HepG2 (cell line): ENCODE data around the gene ZBTB7C. TPM values are rescaled to one million over a fixed set of nuclear protein-coding genes. Genes with fewer than 3 reads are reported as not detected.

ENCODE experiments used
- ATAC-seq: fragments of 200-7000 bp; cut with Tn5 transposase; 3 replicates; pipeline ENCODE4 v1.9.1; 2020; ENCODE audit warnings: mild to moderate bottlenecking, moderate library complexity
- BruUV-seq: library from RNA; stranded (reverse); fragments of 400-500 nt; replicated peaks from 2 replicates; lab custom pipeline; 2021; lab: Mats Ljungman, UMichigan
- CTCF ChIA-PET: fragments of 300-600 bp; formaldehyde crosslinking; extraction: SDS; loops from one replicate; lab custom pipeline; 2021; ENCODE audit warnings: low total read pairs, inconsistent platforms, low intra/inter-chr PET ratio; lab: Yijun Ruan, JAX
- POLR2A ChIA-PET: fragments of 350-600 bp; sonication (Branson Sonifier 250); formaldehyde crosslinking; loops from one replicate; lab custom pipeline; 2020; ENCODE audit warnings: antibody characterized with exemption, inconsistent platforms; lab: Yijun Ruan, JAX
- DNase-seq: peaks from one replicate; pipeline ENCODE4 v3.0.0-alpha.2; 2015; ENCODE audit warnings: low spot score
- FAIRE-seq: peaks from 3 replicates; lab custom pipeline; 2011; peaks lifted over from hg19 to GRCh38; lab: Jason Lieb, UNC
- H2AFZ ChIP-seq: one replicate; pipeline ENCODE4 v1.6.1; 2011; ENCODE audit warnings: low read length, inconsistent platforms
- H3K27ac ChIP-seq: fragments of 300-600 bp; 3 replicates; pipeline ENCODE4 v1.8.0; 2011; ENCODE audit warnings: mixed run types, mild to moderate bottlenecking, mixed read lengths, low read length, inconsistent platforms; ENCODE audit not compliant: insufficient read depth; ENCODE audit errors: extremely low read length
- H3K27me3 ChIP-seq, 2 experiments: fragments of 200-600 bp in 1 of 2; 2 replicates in 1 of 2; 3 replicates in 1 of 2; pipeline versions ENCODE4 v1.6.0 to v1.8.0; 2011; ENCODE audit warnings: low read length in 2 of 2, mild to moderate bottlenecking in 2 of 2, moderate library complexity in 2 of 2, inconsistent platforms in 1 of 2; ENCODE audit not compliant: insufficient read depth in 2 of 2, control insufficient read depth in 1 of 2
- H3K36me3 ChIP-seq, 2 experiments: fragments of 200-600 bp in 1 of 2; replicated peaks in 1 of 2; 2 replicates in 1 of 2; 3 replicates in 1 of 2; pipeline versions ENCODE4 v1.5.1 to v1.8.0; 2011; ENCODE audit warnings: low read length in 2 of 2, inconsistent platforms in 1 of 2; ENCODE audit not compliant: insufficient read depth in 2 of 2, control insufficient read depth in 1 of 2
- H3K4me1 ChIP-seq: 2 replicates; pipeline ENCODE4 v1.5.1; 2012; ENCODE audit warnings: low read length, inconsistent platforms; ENCODE audit not compliant: insufficient read depth
- H3K4me2 ChIP-seq: 2 replicates; pipeline ENCODE4 v1.6.0; 2011; ENCODE audit warnings: low read depth, low read length, inconsistent platforms
- H3K4me3 ChIP-seq, 3 experiments: fragments of 200-600 bp in 1 of 3; sonication (generic), shearing (Covaris generic) in 1 of 3; replicated peaks in 1 of 3; 2 replicates each; pipeline ENCODE4 v1.5.1; 2011 to 2016; ENCODE audit warnings: low read length in 3 of 3, inconsistent platforms in 2 of 3, low read depth in 2 of 3, mild to moderate bottlenecking in 2 of 3, control low read depth in 1 of 3, mixed read lengths in 1 of 3; ENCODE audit not compliant: insufficient read depth in 1 of 3
- H3K79me2 ChIP-seq: one replicate; pipeline ENCODE4 v1.6.1; 2011; ENCODE audit warnings: low read length, inconsistent platforms; ENCODE audit not compliant: insufficient read depth
- H3K9ac ChIP-seq: 2 replicates; pipeline ENCODE4 v1.6.0; 2011; ENCODE audit warnings: mild to moderate bottlenecking, low read depth, low read length, inconsistent platforms; ENCODE audit not compliant: insufficient read depth
- H3K9me3 ChIP-seq: 2 replicates; pipeline ENCODE4 v1.5.1; 2012; ENCODE audit warnings: mild to moderate bottlenecking, low read length
- H4K20me1 ChIP-seq: 2 replicates; pipeline ENCODE4 v1.6.0; 2011; ENCODE audit warnings: inconsistent platforms, mild to moderate bottlenecking, low read length, moderate library complexity; ENCODE audit not compliant: insufficient read depth
- FOXA3 ChIP-seq: IDR thresholded peaks from 2 replicates; pipeline ENCODE4 v1.6.1; 2016; ENCODE audit warnings: missing genetic modification reagents, missing compliant biosample characterization
- FOXJ3 ChIP-seq: sonication (generic); formaldehyde crosslinking; IDR thresholded peaks from 2 replicates; pipeline ENCODE4 v1.4.0; 2020; ENCODE audit warnings: missing genetic modification reagents, mild to moderate bottlenecking, borderline replicate concordance
- MAZ ChIP-seq, 2 experiments: sonication (generic) in 1 of 2; formaldehyde crosslinking in 1 of 2; IDR thresholded peaks; 2 replicates each; pipeline versions ENCODE4 v1.5.0 to v1.6.1; 2012 to 2020; ENCODE audit warnings: low read depth in 2 of 2, mild to moderate bottlenecking in 2 of 2, borderline replicate concordance in 1 of 2, improper control_type of control experiment in 1 of 2, low read length in 1 of 2, missing genetic modification reagents in 1 of 2, moderate library complexity in 1 of 2
- NFE2L2 ChIP-seq: fragments of 150-350 bp; IDR thresholded peaks from 2 replicates; pipeline ENCODE4 v1.6.1; 2014; ENCODE audit warnings: low read length
- POGK ChIP-seq: sonication (generic); formaldehyde crosslinking; conservative IDR thresholded peaks from 2 replicates; pipeline ENCODE4 v1.8.0; 2022; ENCODE audit warnings: mild to moderate bottlenecking, moderate library complexity, missing genetic modification reagents
- SNRNP70 ChIP-seq: fragments of 200-400 bp; formaldehyde crosslinking; IDR thresholded peaks from 2 replicates; pipeline ENCODE4 v1.6.1; 2017; ENCODE audit warnings: mild to moderate bottlenecking, low read depth, low read length, moderate library complexity
- SP140L ChIP-seq: sonication (generic); formaldehyde crosslinking; IDR thresholded peaks from 2 replicates; pipeline ENCODE4 v1.4.0; 2020; ENCODE audit warnings: missing genetic modification reagents, borderline replicate concordance
- ZNF142 ChIP-seq: sonication (generic); formaldehyde crosslinking; IDR thresholded peaks from 2 replicates; pipeline ENCODE4 v1.4.0; 2020; ENCODE audit warnings: missing genetic modification reagents
- ZNF350 ChIP-seq: sonication (generic); formaldehyde crosslinking; IDR thresholded peaks from 2 replicates; pipeline ENCODE4 v1.4.0; 2020; ENCODE audit warnings: mild to moderate bottlenecking, low read depth, missing genetic modification reagents, borderline replicate concordance
- ZNF430 ChIP-seq: sonication (generic); formaldehyde crosslinking; IDR thresholded peaks from 2 replicates; pipeline ENCODE4 v1.9.0; 2021; ENCODE audit warnings: mild to moderate bottlenecking, missing genetic modification reagents
- ZNF503 ChIP-seq: sonication (generic); formaldehyde crosslinking; IDR thresholded peaks from 2 replicates; pipeline ENCODE4 v1.4.0; 2020; ENCODE audit warnings: missing genetic modification reagents
- ZNF530 ChIP-seq: sonication (generic); formaldehyde crosslinking; IDR thresholded peaks from 2 replicates; pipeline ENCODE4 v1.5.0; 2020; ENCODE audit warnings: low read depth, mild to moderate bottlenecking, missing genetic modification reagents
- ZNF567 ChIP-seq: sonication (generic); formaldehyde crosslinking; IDR thresholded peaks from 2 replicates; pipeline ENCODE4 v1.8.1; 2023; ENCODE audit warnings: mild to moderate bottlenecking, missing genetic modification reagents, borderline replicate concordance
- ZNF776 ChIP-seq: sonication (generic); formaldehyde crosslinking; IDR thresholded peaks from 2 replicates; pipeline ENCODE4 v1.4.0; 2020; ENCODE audit warnings: mild to moderate bottlenecking, missing genetic modification reagents
- ZSCAN22 ChIP-seq: sonication (generic); formaldehyde crosslinking; IDR thresholded peaks from 2 replicates; pipeline ENCODE4 v1.4.0; 2020; ENCODE audit warnings: mild to moderate bottlenecking, missing genetic modification reagents
- WGBS: methylation state at CpG from one replicate; pipeline ENCODE4 v1.1.6; 2017; ENCODE audit warnings: low lambda C conversion rate; 5-methylcytosine and 5-hydroxymethylcytosine counted together
- in situ Hi-C: cut with HindIII; loops from 2 replicates; pipeline ENCODE4 v1.10.0; 2017; ENCODE audit warnings: low pct_unique_long_range_greater_than_20kb; ENCODE audit not compliant: extremely low pct_ligation_motif_present
- intact Hi-C: fragments of 100-400 bp; cut with micrococcal nuclease; formaldehyde crosslinking; loops from one replicate; pipeline ENCODE4 v1.10.0; 2022; ENCODE audit not compliant: unreplicated experiment
- polyA plus RNA-seq, 8 experiments: library from polyadenylated mRNA; depleted of rRNA in 3 of 8; stranded (reverse) in 7 of 8; unstranded in 1 of 8; fragments of >200 nt; fragmentation: Illumina TruSeq in 4 of 8; extraction: Trizol in 4 of 8; gene quantifications; 2 replicates each; pipeline versions ENCODE4 v1.2.1 to v1.2.3, GENCODE V29; 2011 to 2016; ENCODE audit warnings: low read depth in 4 of 8, missing spikeins in 1 of 8, mixed read lengths in 1 of 8; ENCODE audit not compliant: insufficient read depth in 1 of 8
- total RNA-seq, 5 experiments: library from RNA; depleted of rRNA; stranded (reverse); fragments of >200 nt; fragmentation: Illumina TruSeq; extraction: Trizol; gene quantifications; 2 replicates each; pipeline ENCODE4 v1.2.3, GENCODE V29; 2016; ENCODE audit warnings: low read depth in 1 of 5

Gene ZBTB7C
- total and polyA plus RNA-seq, 2 of the 13 experiments (the other 11 are each of a cell fraction or from before 2014, with no cell fraction given), result 0.01 to 0.04 TPM

- no peak overlapping the region for H3K4me3 ChIP-seq
- intact Hi-C loops (no loop called here), in situ Hi-C loops (no loop called here)
- H3K9ac ChIP-seq, result no peak overlapping the region
- no peak for DNase-seq
- H3K79me2 ChIP-seq, result no peaks in the 10 kb centered on the region
- H3K4me2 ChIP-seq, result no peak overlapping the region
- BruUV-seq, result no TSS peak
- 9% methylated on average over 7 of the region's 11 CpGs for WGBS
- POLR2A ChIA-PET, result no interaction called here
- CTCF ChIA-PET, result no interaction called here
- no peaks in the 10 kb centered on the region for H3K36me3 ChIP-seq
- H3K27ac ChIP-seq, result no peak overlapping the region
- no peak for FAIRE-seq
- H4K20me1 ChIP-seq, result no peaks in the 10 kb centered on the region
- no peaks in the 10 kb centered on the region for H3K9me3 ChIP-seq
- no peak overlapping the region for H2AFZ ChIP-seq
- no peaks in the 10 kb centered on the region for H3K4me1 ChIP-seq
- ATAC-seq, result no peak
- H3K27me3 ChIP-seq, result peaks cover 3 to 20% of the 10 kb centered on the region in 2 experiments; a peak in 2 of 5 replicates
- TF ChIP-seq ZNF567 (CRISPR knock-in tag) (no peak), ZNF530 (no peak), ZSCAN22 (CRISPR knock-in tag) (no peak), ZNF142 (CRISPR knock-in tag) (no peak), ZNF503 (CRISPR knock-in tag) (no peak), FOXA3 (no peak), POGK (CRISPR knock-in tag) (no peak), SNRNP70 (no peak), FOXJ3 (CRISPR knock-in tag) (no peak), NFE2L2 (no peak), ZNF350 (CRISPR knock-in tag) (no peak), ZNF776 (CRISPR knock-in tag) (no peak), SP140L (no peak), ZNF430 (no peak), MAZ (IDR thresholded peaks at IDR 0.05; ENCODE audit: borderline replicate concordance, low read depth, low read length) (no peak), MAZ (CRISPR knock-in tag; IDR thresholded peaks at IDR 0.05; ENCODE audit: low read depth) (no peak)
Observed at GRCh38 chr18:48068916-48069445, 340.2 kb downstream of the ZBTB7C start.
